Femur (tissue), 1 donor: ENCODE data around the gene OTX1.
"Not testable (repeated sequence)": the region's sequence is repeated elsewhere in the genome, so short reads cannot be mapped to it uniquely, and the experiment has no call there.

Source experiments
- DNase-seq: peaks from one replicate; pipeline ENCODE4 v3.0.0-alpha.2; 2017

OTX1 gene

GRCh38 chr2:63050334-63051041 lies at the start of gene OTX1:
OTX1 (plus strand) TSS chr2:63050830; CDS start chr2:63052991, 2,161 bp downstream.
- DNase-seq, result peak; percentile 41

- DNase-seq, result no peak
Measured at GRCh38 chr2:63001576-63001975, 49.1 kb upstream of the OTX1 start.

DNA sequence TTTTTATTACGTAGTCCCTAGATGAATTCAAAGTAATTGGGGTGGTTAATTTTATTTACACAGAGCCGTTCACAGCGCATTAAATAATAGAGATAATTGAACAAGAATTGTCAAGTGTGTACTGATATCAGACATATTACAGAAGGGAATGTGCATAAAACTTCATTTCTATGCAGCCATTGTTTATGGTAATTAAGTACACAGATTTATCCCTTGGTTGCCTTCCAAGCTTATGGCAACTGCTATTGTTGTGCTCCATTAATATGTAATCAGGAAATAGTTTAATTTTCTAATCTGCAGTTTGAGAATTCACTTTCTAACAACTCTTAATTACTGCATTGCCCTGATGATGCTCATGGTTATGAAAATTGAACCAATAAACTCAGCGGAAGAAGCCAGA lies 47.3 kb upstream of the OTX1 start:
- no peak for DNase-seq

GRCh38 chr2:63007813-63008458 lies 42.7 kb upstream of the OTX1 start:
- DNase-seq, result no peak

DNA sequence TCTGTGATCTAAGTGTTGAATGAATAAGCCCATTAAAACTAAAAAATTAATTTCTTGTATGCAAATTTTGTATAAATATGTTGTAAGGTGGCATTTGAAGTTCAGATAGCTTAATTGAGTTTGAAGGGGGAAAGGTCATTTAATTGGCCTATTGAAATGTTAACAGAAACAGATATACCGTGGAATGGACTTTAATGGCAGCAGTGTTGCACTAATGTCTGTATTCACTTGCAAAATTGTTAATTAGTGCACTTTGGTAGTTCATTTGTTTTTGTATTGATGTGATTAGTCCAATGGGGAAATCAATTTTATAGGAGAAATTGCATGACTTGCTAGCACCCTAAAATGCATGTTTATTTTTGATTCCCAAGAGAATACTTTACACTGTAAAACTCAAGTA lies 41.8 kb upstream of the OTX1 start:
- DNase-seq, result no peak

GRCh38 chr2:63009490-63009889 lies 41.1 kb upstream of the OTX1 start:
- DNase-seq, result no peak

- DNase-seq, result no peak
Measured at GRCh38 chr2:63012541-63012940, 38.1 kb upstream of the OTX1 start.

- no peak for DNase-seq
Measured at GRCh38 chr2:63013438-63013837, 37.2 kb upstream of the OTX1 start.

DNA sequence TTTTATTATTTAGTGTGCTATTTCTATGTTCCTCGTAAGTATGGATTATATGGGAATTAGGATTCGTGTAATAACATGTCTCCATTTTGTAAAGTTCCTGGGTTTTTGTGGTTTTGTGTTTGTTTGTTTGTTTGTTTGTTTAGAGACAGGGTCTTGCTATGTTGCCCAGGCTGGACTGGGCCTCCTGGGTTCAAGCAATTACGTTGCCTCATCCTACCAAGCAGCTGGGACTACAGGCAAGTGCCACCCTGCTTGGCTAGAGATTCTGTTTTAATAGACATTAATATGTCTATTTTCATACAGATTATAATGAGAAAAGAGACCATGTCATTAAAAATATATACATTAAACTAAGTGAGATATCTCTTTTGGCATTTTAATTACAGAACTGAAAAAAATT lies 35.2 kb upstream of the OTX1 start:
- no peak for DNase-seq

- DNase-seq, result no peak
Measured at GRCh38 chr2:63018439-63018838, 32.2 kb upstream of the OTX1 start.

- DNase-seq, result not testable (repeated sequence)
Measured at GRCh38 chr2:63019686-63020085, 30.9 kb upstream of the OTX1 start.

GRCh38 chr2:63023444-63023843 lies 27.2 kb upstream of the OTX1 start:
- no peak for DNase-seq

- DNase-seq, result no peak
Measured at GRCh38 chr2:63027220-63027619, 23.4 kb upstream of the OTX1 start.

GRCh38 chr2:63029058-63029457 lies 21.6 kb upstream of the OTX1 start:
- DNase-seq, result no peak

DNA sequence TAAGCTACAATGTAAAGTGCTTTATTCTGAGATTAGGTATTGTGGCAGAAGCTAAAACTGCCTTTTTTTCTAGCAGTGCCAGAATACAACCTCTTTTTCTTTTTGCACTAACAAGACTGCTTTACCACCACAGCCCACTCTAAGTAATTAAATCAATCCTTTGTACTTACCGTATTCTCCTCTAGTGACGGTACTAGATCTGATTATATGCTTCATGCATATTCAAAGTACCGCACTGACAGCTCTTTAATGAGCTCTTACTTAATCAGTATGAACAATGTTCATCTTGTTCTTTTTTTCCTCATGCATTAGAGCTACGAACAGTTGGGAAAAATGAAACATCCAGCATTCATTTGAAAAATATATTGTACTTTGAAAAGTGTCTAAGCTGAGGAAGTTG lies 16.1 kb upstream of the OTX1 start:
- DNase-seq, result no peak

DNA sequence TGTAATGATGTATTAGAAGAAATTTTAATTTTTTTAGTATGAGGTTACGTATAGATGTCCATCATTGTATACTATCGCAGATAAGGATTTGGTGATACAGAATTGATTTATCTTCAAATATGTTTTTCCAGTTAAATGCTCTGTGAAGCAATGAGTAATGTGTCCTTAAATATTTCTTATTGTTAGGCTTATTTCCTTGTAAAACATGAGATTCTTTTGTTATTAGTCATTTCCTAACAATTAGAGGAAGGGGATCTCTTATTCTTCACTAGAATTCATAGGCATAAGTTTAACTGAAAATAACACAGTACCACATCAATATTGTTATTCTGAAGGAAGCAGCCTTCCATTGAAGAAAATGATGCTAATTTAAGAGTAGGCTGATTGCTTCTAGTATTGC lies 15.5 kb upstream of the OTX1 start:
- DNase-seq, result no peak

DNA sequence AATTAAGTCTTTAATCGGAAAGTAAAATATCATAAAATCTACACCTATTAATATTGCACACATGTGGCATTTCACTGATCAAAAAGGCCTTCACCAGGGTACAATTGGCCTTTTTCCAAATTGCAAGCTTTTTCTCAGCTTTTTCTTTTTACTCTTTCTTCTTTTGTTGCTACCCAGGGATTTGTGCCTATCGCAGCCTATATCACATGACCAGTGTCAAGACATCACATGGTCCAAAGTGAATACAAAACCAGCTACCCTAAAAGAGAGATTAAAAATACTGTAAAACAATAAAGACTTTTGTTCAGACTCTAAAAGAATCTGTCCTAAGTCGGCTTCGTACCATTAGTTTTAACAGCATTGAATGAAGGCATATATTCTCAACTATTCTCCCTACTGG lies 15.0 kb upstream of the OTX1 start:
- DNase-seq, result no peak

- no peak for DNase-seq
Measured at GRCh38 chr2:63038034-63038433, 12.6 kb upstream of the OTX1 start.

GRCh38 chr2:63040586-63040985 lies 10.0 kb upstream of the OTX1 start:
- no peak for DNase-seq

GRCh38 chr2:63041592-63041991 lies 9.0 kb upstream of the OTX1 start:
- no peak for DNase-seq

DNA sequence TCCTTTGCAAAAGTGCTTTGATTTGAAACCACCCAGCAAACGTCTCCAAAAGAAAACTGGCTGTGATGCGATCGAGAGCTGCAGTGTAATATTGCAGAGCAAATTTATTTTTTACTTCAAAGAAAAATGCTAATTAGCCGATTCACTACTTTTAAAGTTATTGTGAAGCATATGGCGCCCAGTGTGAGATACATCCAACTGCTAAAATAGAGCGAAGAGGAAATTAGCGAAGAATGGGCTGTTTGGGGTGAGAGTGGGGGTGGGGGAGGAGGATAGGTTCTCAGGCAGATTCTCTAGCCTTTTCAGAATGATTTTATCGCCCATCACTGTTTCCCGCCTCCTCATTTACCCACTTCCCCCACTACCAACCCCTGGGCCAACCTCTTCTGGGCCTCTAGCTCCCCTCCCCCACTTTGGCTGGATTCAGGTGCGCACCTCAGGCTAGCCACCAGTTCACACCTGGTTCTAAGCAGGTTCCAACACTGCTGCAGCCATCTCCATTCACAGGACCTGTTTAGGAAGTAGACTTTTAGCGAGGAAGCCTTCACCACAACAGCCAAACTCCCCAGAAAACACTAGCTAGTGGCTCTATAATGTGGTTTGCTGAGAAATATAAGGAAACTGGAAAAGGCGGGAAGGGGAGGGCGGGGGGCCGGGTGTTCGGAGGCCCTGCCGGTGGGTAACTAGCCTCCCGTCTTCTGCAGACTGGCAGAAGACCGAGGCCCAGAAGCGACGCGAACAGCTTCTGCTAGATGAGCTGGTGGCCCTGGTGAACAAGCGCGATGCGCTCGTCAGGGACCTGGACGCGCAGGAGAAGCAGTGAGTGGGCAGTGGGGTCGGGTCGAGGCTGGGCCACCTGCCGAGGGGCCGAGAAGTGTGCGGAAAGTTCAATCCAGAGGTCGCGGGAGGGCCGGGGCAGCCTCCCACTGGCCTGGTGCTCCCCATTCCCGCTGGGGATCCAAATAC lies 6.0 kb upstream of the OTX1 start:
- DNase-seq, result no peak

DNA sequence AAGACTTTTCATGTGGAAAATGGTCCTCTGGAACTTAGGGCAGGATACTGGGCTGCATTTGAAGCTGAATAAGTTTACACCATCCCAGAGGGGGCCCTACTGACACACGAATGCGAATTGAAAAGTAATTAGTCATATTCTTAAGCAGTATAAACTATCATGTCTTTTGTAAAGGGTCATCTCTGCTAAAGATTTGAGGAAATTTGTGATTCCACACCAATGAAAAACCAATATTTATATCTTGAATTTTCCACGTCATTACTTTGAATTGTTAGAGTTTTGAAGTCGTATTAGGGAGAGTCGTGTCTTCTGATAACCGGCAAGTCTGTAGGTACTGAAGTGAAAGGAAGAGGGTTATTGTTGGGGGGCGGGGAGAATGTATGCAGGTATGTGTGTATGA lies 4.1 kb upstream of the OTX1 start:
- no peak for DNase-seq

DNA sequence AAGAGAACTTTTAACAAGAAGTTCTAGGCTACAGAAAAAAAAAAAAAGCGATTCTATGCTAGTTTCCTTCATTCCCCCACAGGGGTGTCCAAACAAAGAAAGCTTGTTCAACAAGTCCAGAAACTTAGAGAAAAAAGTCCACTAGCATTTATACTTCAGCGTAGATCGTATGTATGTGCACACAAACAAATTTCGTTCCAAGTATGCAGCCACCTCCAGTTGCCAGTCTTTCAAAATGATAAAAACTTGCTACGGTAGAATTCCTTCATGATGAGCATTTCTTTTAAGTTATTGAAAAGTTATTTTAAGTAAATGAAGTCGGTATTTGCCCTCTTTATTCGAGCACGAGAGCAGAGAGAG lies 3.7 kb upstream of the OTX1 start:
- DNase-seq, result no peak
